Hematopoietic multipotent progenitor cell treated with erythropoietin and hydrocortisone succinate and interleukin-3 and kit ligand, for 4 days (in vitro differentiated cells): ENCODE results near the gene RYR3.

ENCODE experiments used
- DNase-seq: peaks from one replicate; pipeline ENCODE4 v3.0.0-alpha.2; 2015

The RYR3 gene

GRCh38 chr15:33310481-33311311, at the start of gene RYR3:
Gene RYR3 (plus strand): TSS chr15:33310967. CDS start chr15:33311046, 79 bp downstream.
- peak; percentile 73 for DNase-seq

GRCh38 chr15:33262306-33262705, 48.5 kb upstream of the RYR3 start:
- DNase-seq, result peak; percentile 69

- no peak for DNase-seq
Observed at GRCh38 chr15:33277689-33278088, 33.1 kb upstream of the RYR3 start.

- no peak for DNase-seq
Observed at GRCh38 chr15:33278816-33279612, 31.8 kb upstream of the RYR3 start.

GRCh38 chr15:33279613-33280205, 31.1 kb upstream of the RYR3 start:
- no peak for DNase-seq

- DNase-seq, result no peak
Observed at GRCh38 chr15:33282226-33283020, 28.3 kb upstream of the RYR3 start.

- no peak for DNase-seq
Observed at GRCh38 chr15:33283576-33283975, 27.2 kb upstream of the RYR3 start.

- DNase-seq, result no peak
Observed at GRCh38 chr15:33284336-33284735, 26.4 kb upstream of the RYR3 start.

- DNase-seq, result peak; percentile 89
Observed at GRCh38 chr15:33292717-33293307, 18.0 kb upstream of the RYR3 start.

- DNase-seq, result no peak
Observed at GRCh38 chr15:33293713-33294334, 16.9 kb upstream of the RYR3 start.

- no peak for DNase-seq
Observed at GRCh38 chr15:33296050-33296449, 14.7 kb upstream of the RYR3 start.

GRCh38 chr15:33296856-33297255, 13.9 kb upstream of the RYR3 start:
- DNase-seq, result no peak

- DNase-seq, result no peak
Observed at GRCh38 chr15:33298631-33299030, 12.1 kb upstream of the RYR3 start.

GRCh38 chr15:33304924-33305323, 5.8 kb upstream of the RYR3 start:
- no peak for DNase-seq

GRCh38 chr15:33309602-33310276, 1.0 kb upstream of the RYR3 start:
- peak; percentile 86 for DNase-seq

GRCh38 chr15:33311312-33311971, 675 bp downstream of the RYR3 start:
- DNase-seq, result peak; percentile 73

GRCh38 chr15:33313491-33313890, 2.7 kb downstream of the RYR3 start:
- no peak for DNase-seq

GRCh38 chr15:33314069-33314468, 3.3 kb downstream of the RYR3 start:
- peak; percentile 48 for DNase-seq

- DNase-seq, result no peak
Observed at GRCh38 chr15:33315044-33315443, 4.3 kb downstream of the RYR3 start.

GRCh38 chr15:33317896-33318295, 7.1 kb downstream of the RYR3 start:
- no peak for DNase-seq

- no peak for DNase-seq
Observed at GRCh38 chr15:33320017-33320416, 9.2 kb downstream of the RYR3 start.
